ENCODE data around the gene SFTPA1. TPM values are rescaled to one million over a fixed set of nuclear protein-coding genes. Genes with fewer than 3 reads are reported as not detected.
"Not testable (repeated sequence)": the region's sequence is repeated elsewhere in the genome, so short reads cannot be mapped to it uniquely, and the experiment has no call there.

Gene SFTPA1
- total RNA-seq, 4 donors from 2014 or later: 3.3 to 11.9 (median 7.1) TPM; not detected in 1

- WGBS: 60% methylated on average over 20 of the region's 20 CpGs
- no peak overlapping the region for H3K4me3 ChIP-seq
- intact Hi-C loops (cut with DNase I): no loop called here
These were observed 2.0 kb upstream of the SFTPA1 start for GRCh38 chr10:79608505-79609375.

DNA sequence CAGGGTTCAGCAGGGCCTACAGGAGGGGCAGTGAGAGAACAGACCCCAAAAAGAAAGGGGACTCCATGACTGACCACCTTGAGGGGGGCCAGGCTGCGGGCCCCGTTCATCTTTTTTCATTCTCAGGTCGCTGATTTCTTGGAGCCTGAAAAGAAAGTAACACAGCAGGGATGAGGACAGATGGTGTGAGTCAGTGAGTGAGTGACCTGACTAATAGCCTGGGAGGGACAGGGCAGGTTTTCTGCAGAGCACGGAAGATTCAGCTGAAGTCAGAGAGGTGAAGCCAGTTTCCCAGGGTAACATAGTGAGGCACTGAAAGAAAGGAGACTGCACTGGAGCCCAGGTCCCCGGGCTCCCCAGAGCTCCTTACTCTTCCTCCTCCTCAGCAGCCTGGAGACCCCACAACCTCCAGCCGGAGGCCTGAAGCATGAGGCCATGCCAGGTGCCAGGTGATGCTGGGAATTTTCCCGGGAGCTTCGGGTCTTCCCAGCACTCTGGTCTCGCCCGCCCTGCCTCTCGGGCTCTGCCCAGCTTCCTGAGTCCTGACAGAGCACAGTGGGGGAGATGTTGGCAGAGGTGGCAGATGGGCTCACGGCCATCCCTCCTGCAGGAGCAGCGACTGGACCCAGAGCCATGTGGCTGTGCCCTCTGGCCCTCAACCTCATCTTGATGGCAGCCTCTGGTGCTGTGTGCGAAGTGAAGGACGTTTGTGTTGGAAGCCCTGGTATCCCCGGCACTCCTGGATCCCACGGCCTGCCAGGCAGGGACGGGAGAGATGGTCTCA, 646 bp downstream of the SFTPA1 start:
- H3K27me3 ChIP-seq; H3K4me3 ChIP-seq; H3K36me3 ChIP-seq; H3K4me1 ChIP-seq; H3K9me3 ChIP-seq; H3K27ac ChIP-seq (replicated peaks in 1 of 4); DNase-seq (ENCODE audit: extremely low spot score); intact Hi-C loops (cut with DNase I): not testable (repeated sequence)
- 82% methylated on average over 9 of the region's 18 CpGs for WGBS

More at GRCh38 chr10:79608505-79609375, 2.0 kb upstream of the SFTPA1 start:
- H3K36me3 ChIP-seq: no peaks in the 10 kb centered on the region
- H3K4me1 ChIP-seq: no peaks in the 10 kb centered on the region
- H3K27me3 ChIP-seq: no peaks in the 10 kb centered on the region
- TF ChIP-seq, protein P1, sequence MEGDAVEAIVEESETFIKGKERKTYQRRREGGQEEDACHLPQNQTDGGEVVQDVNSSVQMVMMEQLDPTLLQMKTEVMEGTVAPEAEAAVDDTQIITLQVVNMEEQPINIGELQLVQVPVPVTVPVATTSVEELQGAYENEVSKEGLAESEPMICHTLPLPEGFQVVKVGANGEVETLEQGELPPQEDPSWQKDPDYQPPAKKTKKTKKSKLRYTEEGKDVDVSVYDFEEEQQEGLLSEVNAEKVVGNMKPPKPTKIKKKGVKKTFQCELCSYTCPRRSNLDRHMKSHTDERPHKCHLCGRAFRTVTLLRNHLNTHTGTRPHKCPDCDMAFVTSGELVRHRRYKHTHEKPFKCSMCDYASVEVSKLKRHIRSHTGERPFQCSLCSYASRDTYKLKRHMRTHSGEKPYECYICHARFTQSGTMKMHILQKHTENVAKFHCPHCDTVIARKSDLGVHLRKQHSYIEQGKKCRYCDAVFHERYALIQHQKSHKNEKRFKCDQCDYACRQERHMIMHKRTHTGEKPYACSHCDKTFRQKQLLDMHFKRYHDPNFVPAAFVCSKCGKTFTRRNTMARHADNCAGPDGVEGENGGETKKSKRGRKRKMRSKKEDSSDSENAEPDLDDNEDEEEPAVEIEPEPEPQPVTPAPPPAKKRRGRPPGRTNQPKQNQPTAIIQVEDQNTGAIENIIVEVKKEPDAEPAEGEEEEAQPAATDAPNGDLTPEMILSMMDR (IDR thresholded peaks at IDR 0.05): peak; percentile 41 to 50 (median 49)
- TF ChIP-seq POLR2A (IDR thresholded peaks at IDR 0.05; ENCODE audit: low read depth): no peak
- no peaks in the 10 kb centered on the region for H3K9me3 ChIP-seq
- H3K27ac ChIP-seq (replicated peaks in 1 of 4): no peak overlapping the region
- peak; percentile 89 for DNase-seq (ENCODE audit: extremely low spot score)

GRCh38 chr10:79615577-79615976, 4.8 kb downstream of the SFTPA1 start:
- TF ChIP-seq EP300 (IDR thresholded peaks at IDR 0.05): no peak
- TF ChIP-seq, protein P1 (IDR thresholded peaks at IDR 0.05): no peak
- no peak for TF ChIP-seq POLR2A (IDR thresholded peaks at IDR 0.05; ENCODE audit: low read depth)
- no peak for TF ChIP-seq POLR2AphosphoS5 (IDR thresholded peaks at IDR 0.05)
- Histone ChIP-seq H3K27ac (replicated peaks in 1 of 4) (no peak overlapping the region), H3K9me3 (peaks cover 0 to 6% (median 0%) of the 10 kb centered on the region in 4 donors), H3K4me1 (no peaks in the 10 kb centered on the region), H3K27me3 (no peaks in the 10 kb centered on the region), H3K36me3 (no peaks in the 10 kb centered on the region), H3K4me3 (no peak overlapping the region)
- DNase-seq (ENCODE audit: extremely low spot score): no peak
- WGBS: 81% methylated on average over 3 of the region's 3 CpGs
- intact Hi-C loops (cut with DNase I): no loop called here

- Histone ChIP-seq H3K4me3 (no peak overlapping the region), H3K27ac (replicated peaks in 1 of 4) (no peak overlapping the region), H3K27me3 (no peaks in the 10 kb centered on the region), H3K4me1 (no peaks in the 10 kb centered on the region), H3K9me3 (peaks cover 0 to 6% (median 0%) of the 10 kb centered on the region in 4 donors), H3K36me3 (no peaks in the 10 kb centered on the region)
- 96% methylated on average over 1 of the region's 1 CpG for WGBS
- intact Hi-C loops (cut with DNase I): no loop called here
- no peak for TF ChIP-seq POLR2AphosphoS5 (IDR thresholded peaks at IDR 0.05)
- no peak for TF ChIP-seq EP300 (IDR thresholded peaks at IDR 0.05)
- no peak for TF ChIP-seq POLR2A (IDR thresholded peaks at IDR 0.05; ENCODE audit: low read depth)
- TF ChIP-seq, protein P1 (IDR thresholded peaks at IDR 0.05): no peak
- no peak for DNase-seq (ENCODE audit: extremely low spot score)
These were observed 5.4 kb downstream of the SFTPA1 start for GRCh38 chr10:79616164-79616563.

GRCh38 chr10:79623663-79624062, 12.9 kb downstream of the SFTPA1 start:
- H3K27ac ChIP-seq (replicated peaks in 1 of 4); DNase-seq (ENCODE audit: extremely low spot score); intact Hi-C loops (cut with DNase I); H3K4me1 ChIP-seq; H3K4me3 ChIP-seq; H3K36me3 ChIP-seq; H3K27me3 ChIP-seq: not testable (repeated sequence)
- peaks cover 0 to 23% (median 10%) of the 10 kb centered on the region in 4 donors for H3K9me3 ChIP-seq
